ENCODE results near the gene ADSS1. TPM values are rescaled to one million over a fixed set of nuclear protein-coding genes. Genes with fewer than 3 reads are reported as not detected.
"Not testable (repeated sequence)": the region's sequence is repeated elsewhere in the genome, so short reads cannot be mapped to it uniquely, and the experiment has no call there.

Gene ADSS1
- total RNA-seq, 2 donors from 2014 or later, result 18.3 to 44.4 TPM

DNA sequence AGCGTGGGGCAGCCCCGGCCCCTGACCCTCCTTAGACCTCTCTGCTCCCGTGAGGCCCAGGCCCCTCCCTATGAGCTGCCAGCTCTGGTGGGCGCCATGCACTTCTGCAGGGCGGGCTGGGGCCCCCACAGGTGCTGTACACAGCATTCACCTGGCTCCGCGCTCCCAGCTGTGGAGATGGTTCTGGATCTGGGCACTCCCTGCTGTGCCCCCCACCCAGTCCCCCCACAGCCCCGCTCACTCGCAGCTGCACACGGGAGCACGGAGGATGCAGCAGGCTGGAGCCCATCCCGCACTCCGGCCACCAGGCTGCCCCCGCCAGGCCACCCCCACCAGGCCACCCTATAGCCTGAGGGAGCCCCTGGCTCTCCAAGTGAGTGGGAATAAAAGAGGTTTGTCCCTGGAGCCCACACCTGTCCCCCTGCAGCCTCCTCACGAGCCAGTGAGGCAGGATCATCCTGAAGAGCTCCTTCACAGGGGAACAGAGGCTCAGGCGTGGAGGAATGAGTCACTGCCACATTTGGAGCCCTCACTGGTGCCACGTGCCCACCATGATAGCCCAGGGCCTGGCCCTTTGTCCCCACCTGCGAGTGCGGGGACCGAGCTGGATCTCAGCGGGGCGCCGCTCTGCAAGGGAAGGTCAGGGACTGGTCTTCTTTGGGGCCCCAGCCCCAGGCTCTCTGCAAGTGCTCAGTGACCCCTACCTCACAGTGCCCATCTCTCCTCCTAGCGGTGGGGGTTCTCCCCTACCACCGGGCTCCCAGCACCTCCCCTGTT is 1.9 kb downstream of the ADSS1 start:
- no peak overlapping the region for H3K27ac ChIP-seq
- no peaks in the 10 kb centered on the region for H3K27me3 ChIP-seq (replicated peaks; ENCODE audit: insufficient read depth)
- H3K9me3 ChIP-seq, result no peaks in the 10 kb centered on the region
- H3K36me3 ChIP-seq, result no peaks in the 10 kb centered on the region
- intact Hi-C loops (cut with DNase I), result no loop called here
- TF ChIP-seq, protein P1, sequence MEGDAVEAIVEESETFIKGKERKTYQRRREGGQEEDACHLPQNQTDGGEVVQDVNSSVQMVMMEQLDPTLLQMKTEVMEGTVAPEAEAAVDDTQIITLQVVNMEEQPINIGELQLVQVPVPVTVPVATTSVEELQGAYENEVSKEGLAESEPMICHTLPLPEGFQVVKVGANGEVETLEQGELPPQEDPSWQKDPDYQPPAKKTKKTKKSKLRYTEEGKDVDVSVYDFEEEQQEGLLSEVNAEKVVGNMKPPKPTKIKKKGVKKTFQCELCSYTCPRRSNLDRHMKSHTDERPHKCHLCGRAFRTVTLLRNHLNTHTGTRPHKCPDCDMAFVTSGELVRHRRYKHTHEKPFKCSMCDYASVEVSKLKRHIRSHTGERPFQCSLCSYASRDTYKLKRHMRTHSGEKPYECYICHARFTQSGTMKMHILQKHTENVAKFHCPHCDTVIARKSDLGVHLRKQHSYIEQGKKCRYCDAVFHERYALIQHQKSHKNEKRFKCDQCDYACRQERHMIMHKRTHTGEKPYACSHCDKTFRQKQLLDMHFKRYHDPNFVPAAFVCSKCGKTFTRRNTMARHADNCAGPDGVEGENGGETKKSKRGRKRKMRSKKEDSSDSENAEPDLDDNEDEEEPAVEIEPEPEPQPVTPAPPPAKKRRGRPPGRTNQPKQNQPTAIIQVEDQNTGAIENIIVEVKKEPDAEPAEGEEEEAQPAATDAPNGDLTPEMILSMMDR (IDR thresholded peaks at IDR 0.05), result no peak
- DNase-seq (ENCODE audit: low spot score), result no peak
- H3K4me1 ChIP-seq (replicated peaks), result no peaks in the 10 kb centered on the region
- 83% methylated on average over 20 of the region's 25 CpGs for WGBS
- no peak overlapping the region for H3K4me3 ChIP-seq

DNA sequence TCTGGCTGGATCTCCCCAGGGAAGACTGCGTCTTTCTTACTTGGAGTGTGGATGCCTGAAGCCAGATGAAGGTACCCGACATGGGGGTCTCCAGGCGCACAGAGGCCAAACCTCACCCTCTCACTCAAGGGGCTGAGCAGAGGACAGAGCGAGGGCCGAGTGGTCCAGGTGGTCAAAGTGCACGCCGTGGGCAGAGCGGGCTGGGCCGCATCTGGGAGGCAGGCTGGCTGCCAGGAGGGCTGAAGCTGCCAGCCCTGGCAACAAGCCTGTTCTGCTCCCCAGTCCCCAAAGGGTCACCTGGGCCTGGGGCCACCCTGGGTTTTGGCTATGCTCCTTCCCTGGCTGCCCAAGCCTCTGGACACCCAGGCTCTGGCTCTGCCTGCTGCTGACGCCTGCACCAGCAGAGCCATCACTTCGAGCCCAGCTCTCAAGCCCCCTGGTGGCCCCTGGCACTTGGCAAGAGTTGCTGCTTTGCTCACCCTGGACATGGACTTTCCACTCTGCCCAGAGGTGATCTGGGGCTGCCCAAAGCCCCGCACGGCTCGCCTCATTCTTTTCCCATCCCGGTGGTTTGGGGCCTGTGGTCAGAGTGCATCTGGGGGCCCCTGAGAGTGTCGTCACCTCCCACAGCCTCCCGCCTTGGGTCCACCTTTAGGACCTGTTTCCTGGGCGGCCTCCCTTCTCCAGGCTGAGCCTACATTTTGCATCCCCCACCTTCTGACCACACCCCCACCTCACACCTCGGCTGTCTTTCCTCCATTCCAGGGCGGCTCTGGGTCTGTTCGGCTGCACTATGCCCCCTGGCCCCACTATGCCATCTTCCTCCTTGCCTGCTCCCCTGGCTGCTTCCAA is 2.8 kb downstream of the ADSS1 start:
- 80% methylated on average over 21 of the region's 21 CpGs for WGBS
- intact Hi-C loops (cut with DNase I), result no loop called here
- no peaks in the 10 kb centered on the region for H3K4me1 ChIP-seq (replicated peaks)

DNA sequence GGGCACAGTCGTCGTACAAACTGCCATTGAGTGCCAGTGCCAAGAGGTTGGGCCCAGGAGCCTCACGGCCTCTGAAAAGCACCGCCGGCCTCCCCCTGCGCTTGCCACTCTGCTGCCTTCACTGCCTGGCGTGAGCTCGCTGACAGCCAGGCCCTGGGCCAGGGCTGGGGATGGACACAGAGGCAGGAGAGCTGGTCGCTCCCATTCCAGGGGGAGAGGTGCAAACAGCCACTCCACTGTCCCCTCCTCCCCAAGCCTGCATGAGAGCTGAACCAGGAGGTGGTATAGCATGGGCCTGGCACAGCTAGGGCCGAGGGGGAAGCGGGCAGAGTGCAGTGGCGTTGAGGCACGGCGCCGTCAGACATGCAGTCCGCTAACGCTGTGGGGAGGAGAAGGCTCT is 4.6 kb downstream of the ADSS1 start:
- no peak for DNase-seq (ENCODE audit: low spot score)
- no peaks in the 10 kb centered on the region for H3K4me1 ChIP-seq (replicated peaks)
- no peaks in the 10 kb centered on the region for H3K27me3 ChIP-seq (replicated peaks; ENCODE audit: insufficient read depth)
- H3K4me3 ChIP-seq, result no peak overlapping the region
- 87% methylated on average over 17 of the region's 17 CpGs for WGBS
- no peaks in the 10 kb centered on the region for H3K36me3 ChIP-seq
- no peaks in the 10 kb centered on the region for H3K9me3 ChIP-seq
- H3K27ac ChIP-seq, result no peak overlapping the region
- TF ChIP-seq POLR2AphosphoS5 (IDR thresholded peaks at IDR 0.05) (no peak), POLR2A (IDR thresholded peaks at IDR 0.05) (no peak)
- TF ChIP-seq, protein P1 (IDR thresholded peaks at IDR 0.05), result no peak
- intact Hi-C loops (cut with DNase I), result no loop called here

More for the DNA sequence above, 2.8 kb downstream of the ADSS1 start:
- DNase-seq (ENCODE audit: low spot score), result no peak
- Histone ChIP-seq H3K27me3 (replicated peaks; ENCODE audit: insufficient read depth) (no peaks in the 10 kb centered on the region), H3K27ac (no peak overlapping the region), H3K36me3 (no peaks in the 10 kb centered on the region), H3K9me3 (no peaks in the 10 kb centered on the region), H3K4me3 (no peak overlapping the region)
- TF ChIP-seq POLR2AphosphoS5 (IDR thresholded peaks at IDR 0.05), result no peak
- TF ChIP-seq, protein P1 (IDR thresholded peaks at IDR 0.05), result no peak
- no peak for TF ChIP-seq POLR2A (IDR thresholded peaks at IDR 0.05)

DNA sequence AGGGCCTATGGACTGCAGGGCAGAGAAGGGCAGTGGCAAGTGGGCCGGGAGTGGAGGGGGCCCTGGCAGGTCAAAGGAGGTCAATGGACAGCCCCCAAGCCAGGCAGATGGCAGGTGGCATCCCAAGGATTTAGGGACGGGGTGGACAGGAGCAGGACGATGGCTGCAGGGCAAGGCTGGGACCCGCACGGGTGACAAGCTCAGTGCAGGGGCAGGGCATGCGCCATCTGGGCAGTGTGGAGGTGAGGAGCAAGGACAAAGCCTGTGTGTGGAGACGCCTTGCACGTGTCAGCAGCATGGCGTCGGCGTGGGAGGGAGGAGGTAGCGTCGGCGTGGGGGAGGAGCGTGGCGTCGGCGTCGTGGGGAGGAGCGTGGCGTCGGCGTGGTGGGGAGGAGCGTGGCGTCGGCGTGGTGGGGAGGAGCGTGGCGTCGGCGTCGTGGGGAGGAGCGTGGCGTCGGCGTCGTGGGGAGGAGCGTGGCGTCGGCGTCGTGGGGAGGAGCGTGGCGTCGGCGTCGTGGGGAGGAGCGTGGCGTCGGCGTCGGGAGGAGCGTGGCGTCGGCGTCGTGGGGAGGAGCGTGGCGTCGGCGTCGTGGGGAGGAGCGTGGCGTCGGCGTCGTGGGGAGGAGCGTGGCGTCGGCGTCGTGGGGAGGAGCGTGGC is 5.3 kb downstream of the ADSS1 start:
- H3K4me3 ChIP-seq; H3K27ac ChIP-seq; H3K9me3 ChIP-seq; H3K36me3 ChIP-seq; H3K27me3 ChIP-seq (replicated peaks; ENCODE audit: insufficient read depth); DNase-seq (ENCODE audit: low spot score); H3K4me1 ChIP-seq (replicated peaks); intact Hi-C loops (cut with DNase I): not testable (repeated sequence)
- WGBS, result 89% methylated on average over 27 of the region's 73 CpGs

DNA sequence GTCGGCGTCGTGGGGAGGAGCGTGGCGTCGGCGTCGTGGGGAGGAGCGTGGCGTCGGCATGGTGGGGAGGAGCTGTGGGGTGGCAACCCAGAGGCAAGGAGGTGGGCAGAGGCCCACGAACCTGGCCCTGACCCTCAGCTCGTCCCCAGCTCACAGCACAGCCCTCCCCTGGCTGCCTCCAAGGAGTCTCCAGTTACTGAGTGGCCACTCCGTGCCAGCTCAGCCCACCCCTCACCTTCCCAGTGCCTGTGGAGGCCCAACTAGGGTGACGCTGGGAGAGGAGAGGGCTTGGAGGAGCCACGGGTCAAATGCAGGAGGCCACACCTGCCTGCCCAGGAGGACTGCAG is 5.8 kb downstream of the ADSS1 start:
- no peak overlapping the region for H3K4me3 ChIP-seq
- TF ChIP-seq, protein P1 (IDR thresholded peaks at IDR 0.05), result no peak
- TF ChIP-seq POLR2AphosphoS5 (IDR thresholded peaks at IDR 0.05) (no peak), POLR2A (IDR thresholded peaks at IDR 0.05) (no peak)
- intact Hi-C loops (cut with DNase I), result no loop called here
- no peak for DNase-seq (ENCODE audit: low spot score)
- H3K27ac ChIP-seq, result no peak overlapping the region
- H3K4me1 ChIP-seq (replicated peaks), result no peaks in the 10 kb centered on the region
- H3K9me3 ChIP-seq, result no peaks in the 10 kb centered on the region
- no peaks in the 10 kb centered on the region for H3K27me3 ChIP-seq (replicated peaks; ENCODE audit: insufficient read depth)
- 86% methylated on average over 12 of the region's 16 CpGs for WGBS
- no peaks in the 10 kb centered on the region for H3K36me3 ChIP-seq
